SH-SY5Y (cell line): ENCODE measurements around the gene SBNO2.

Source experiments
- GATA2 ChIP-seq: IDR thresholded peaks from 2 replicates; pipeline ENCODE4 v1.6.1; 2011; ENCODE audit warnings: mild to moderate bottlenecking, low read depth, low read length
- GATA3 ChIP-seq: IDR thresholded peaks from 2 replicates; pipeline ENCODE4 v1.6.1; 2011; ENCODE audit warnings: low read depth, mild to moderate bottlenecking, low read length, moderate library complexity

GRCh38 chr19:1119475-1120217 is 54.4 kb downstream of the SBNO2 start:
- no peak for TF ChIP-seq GATA2
- no peak for TF ChIP-seq GATA3
